ENCODE measurements around the gene LAMC3. TPM values are rescaled to one million over a fixed set of nuclear protein-coding genes. Genes with fewer than 3 reads are reported as not detected.

The LAMC3 gene
- polyA plus RNA-seq, 1 of the 3 experiments (the other 2 are of a cell fraction): 0.07 TPM

DNA sequence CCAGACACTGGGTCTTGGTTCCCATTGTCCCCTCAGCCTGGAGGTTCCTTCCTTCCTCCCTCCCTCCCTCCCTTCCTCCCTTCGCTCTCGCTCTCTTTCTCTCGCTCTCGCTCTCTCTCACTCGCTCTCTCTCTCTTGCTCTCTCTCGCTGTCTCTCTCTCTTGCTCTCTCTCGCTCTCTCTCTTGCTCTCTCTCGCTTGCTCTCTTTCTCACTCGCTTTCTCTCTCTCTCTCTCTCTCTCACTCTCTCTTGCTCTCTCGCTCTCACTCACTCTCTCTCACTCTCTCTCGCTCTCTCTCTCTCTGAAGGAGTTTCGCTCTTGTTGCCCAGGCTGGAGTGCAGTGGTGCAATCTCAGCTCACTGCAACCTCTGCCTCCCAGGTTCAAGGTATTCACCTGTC, 23.4 kb downstream of the LAMC3 start (continued):
- TF ChIP-seq, protein P1, sequence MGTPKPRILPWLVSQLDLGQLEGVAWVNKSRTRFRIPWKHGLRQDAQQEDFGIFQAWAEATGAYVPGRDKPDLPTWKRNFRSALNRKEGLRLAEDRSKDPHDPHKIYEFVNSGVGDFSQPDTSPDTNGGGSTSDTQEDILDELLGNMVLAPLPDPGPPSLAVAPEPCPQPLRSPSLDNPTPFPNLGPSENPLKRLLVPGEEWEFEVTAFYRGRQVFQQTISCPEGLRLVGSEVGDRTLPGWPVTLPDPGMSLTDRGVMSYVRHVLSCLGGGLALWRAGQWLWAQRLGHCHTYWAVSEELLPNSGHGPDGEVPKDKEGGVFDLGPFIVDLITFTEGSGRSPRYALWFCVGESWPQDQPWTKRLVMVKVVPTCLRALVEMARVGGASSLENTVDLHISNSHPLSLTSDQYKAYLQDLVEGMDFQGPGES (IDR thresholded peaks at IDR 0.05; ENCODE audit: low read depth, low read length): no peak
- TF ChIP-seq RCOR1 (IDR thresholded peaks at IDR 0.05; ENCODE audit: low read length) (no peak), TEAD4 (IDR thresholded peaks at IDR 0.05; ENCODE audit: borderline replicate concordance, insufficient read depth) (no peak), JUND (IDR thresholded peaks at IDR 0.05) (no peak), NFIC (IDR thresholded peaks at IDR 0.05; ENCODE audit: borderline replicate concordance) (no peak), GATA2 (CRISPR knock-in tag; IDR thresholded peaks at IDR 0.05) (no peak), YY1 (IDR thresholded peaks at IDR 0.05; ENCODE audit: low read depth) (no peak), EZH2phosphoT487 (IDR thresholded peaks at IDR 0.05; ENCODE audit: borderline replicate concordance, low read depth) (no peak), EP300 (IDR thresholded peaks at IDR 0.05; ENCODE audit: borderline replicate concordance in 1 of 2, low read depth in 1 of 2, low read length in 1 of 2) (no peak)

DNA sequence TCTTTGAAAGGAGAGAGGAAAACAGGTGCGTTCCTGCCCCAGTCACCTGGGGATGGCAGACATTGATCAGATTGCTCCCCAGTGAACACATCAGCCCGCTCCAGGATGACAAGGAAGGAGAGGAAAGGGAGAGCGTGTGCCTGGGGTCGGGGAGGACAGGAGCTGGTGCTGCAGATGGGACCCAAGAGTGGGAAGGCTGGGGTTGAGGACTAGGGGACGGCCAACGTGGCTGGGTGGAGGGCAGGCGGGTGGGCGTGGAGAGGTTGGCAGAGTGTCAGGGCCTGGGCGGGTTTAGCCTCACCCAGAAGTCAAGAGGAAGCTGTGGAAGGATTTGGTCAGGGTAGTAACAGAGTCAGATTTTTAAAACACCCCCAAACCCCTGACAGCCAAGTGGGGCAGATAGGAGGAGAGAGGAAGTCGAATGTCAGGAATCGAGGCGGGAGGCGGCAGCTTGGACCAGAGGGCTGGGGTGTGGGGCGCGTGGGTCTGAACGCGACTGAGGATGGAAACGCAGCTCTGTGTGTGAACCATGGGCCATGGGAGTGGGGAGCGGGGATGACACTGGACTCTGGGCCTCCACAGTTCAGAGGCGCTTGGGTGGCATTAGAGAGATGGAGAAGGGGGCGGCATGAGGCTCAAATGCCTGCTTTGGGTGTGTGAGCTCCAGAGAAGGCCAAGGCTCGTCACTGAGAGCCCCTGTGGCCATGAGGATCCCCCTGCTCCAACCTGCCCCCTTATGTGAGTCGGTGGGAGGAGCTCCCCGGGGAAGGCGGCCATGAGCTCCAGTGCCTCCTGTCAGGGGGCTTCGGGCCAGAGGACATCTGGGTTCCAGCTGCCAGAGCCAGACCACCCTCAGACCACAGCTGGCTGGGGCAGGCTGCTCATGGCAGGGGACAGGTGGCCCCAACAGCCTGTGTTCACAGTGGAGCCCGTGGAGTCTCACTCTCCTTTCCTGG, 24.6 kb downstream of the LAMC3 start:
- WGBS (ENCODE audit: low lambda C conversion rate): 73% methylated on average over 22 of the region's 27 CpGs
- H2AFZ ChIP-seq (ENCODE audit: low read depth): no peak overlapping the region
- no peak overlapping the region for H3K4me2 ChIP-seq
- peaks cover 0 to 18% of the 10 kb centered on the region in 2 experiments; a peak in 1 of 4 replicates for H3K4me1 ChIP-seq (ENCODE audit: control insufficient read depth in 1 of 2, insufficient read depth in 2 of 2, low read depth in 1 of 2, low read length in 1 of 2)
- ChIA-PET CTCF (interaction anchor here (0.7 to 1.8 kb wide), 7 partner anchors 13 to 332 kb away, joined by 3 to 19 read pairs (median 3); no protein-coding TSS in a partner anchor), POLR2A (no interaction called here)
- no peaks in the 10 kb centered on the region for H4K20me1 ChIP-seq (ENCODE audit: insufficient read depth)
- no peak for TF ChIP-seq NFIC (IDR thresholded peaks at IDR 0.05; ENCODE audit: borderline replicate concordance)
- TF ChIP-seq FOSL2 (IDR thresholded peaks at IDR 0.05; ENCODE audit: borderline replicate concordance, low read depth): no peak
- TF ChIP-seq, protein P2, sequence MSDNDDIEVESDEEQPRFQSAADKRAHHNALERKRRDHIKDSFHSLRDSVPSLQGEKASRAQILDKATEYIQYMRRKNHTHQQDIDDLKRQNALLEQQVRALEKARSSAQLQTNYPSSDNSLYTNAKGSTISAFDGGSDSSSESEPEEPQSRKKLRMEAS (IDR thresholded peaks at IDR 0.05; ENCODE audit: low read depth): no peak
- TF ChIP-seq TAF1 (IDR thresholded peaks at IDR 0.05; ENCODE audit: borderline replicate concordance, low read depth, low read length): no peak
- TF ChIP-seq JUND (IDR thresholded peaks at IDR 0.05): no peak
- TF ChIP-seq GATA2 (CRISPR knock-in tag; IDR thresholded peaks at IDR 0.05): no peak
- no peak for TF ChIP-seq RCOR1 (IDR thresholded peaks at IDR 0.05; ENCODE audit: low read length)
- TF ChIP-seq SMC3 (IDR thresholded peaks at IDR 0.05; ENCODE audit: low read depth, low read length): no peak
- TF ChIP-seq NRF1 (IDR thresholded peaks at IDR 0.05; ENCODE audit: low read depth, low read length): no peak
- TF ChIP-seq, protein P3, sequence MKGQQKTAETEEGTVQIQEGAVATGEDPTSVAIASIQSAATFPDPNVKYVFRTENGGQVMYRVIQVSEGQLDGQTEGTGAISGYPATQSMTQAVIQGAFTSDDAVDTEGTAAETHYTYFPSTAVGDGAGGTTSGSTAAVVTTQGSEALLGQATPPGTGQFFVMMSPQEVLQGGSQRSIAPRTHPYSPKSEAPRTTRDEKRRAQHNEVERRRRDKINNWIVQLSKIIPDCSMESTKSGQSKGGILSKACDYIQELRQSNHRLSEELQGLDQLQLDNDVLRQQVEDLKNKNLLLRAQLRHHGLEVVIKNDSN (IDR thresholded peaks at IDR 0.05; ENCODE audit: borderline replicate concordance, low read depth): no peak
- TF ChIP-seq, protein P4, sequence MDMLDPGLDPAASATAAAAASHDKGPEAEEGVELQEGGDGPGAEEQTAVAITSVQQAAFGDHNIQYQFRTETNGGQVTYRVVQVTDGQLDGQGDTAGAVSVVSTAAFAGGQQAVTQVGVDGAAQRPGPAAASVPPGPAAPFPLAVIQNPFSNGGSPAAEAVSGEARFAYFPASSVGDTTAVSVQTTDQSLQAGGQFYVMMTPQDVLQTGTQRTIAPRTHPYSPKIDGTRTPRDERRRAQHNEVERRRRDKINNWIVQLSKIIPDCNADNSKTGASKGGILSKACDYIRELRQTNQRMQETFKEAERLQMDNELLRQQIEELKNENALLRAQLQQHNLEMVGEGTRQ (IDR thresholded peaks at IDR 0.05; ENCODE audit: borderline replicate concordance, low read depth, low read length): no peak
- no peak for TF ChIP-seq RFX5 (IDR thresholded peaks at IDR 0.05; ENCODE audit: low read length)
- no peaks in the 10 kb centered on the region for H3K79me2 ChIP-seq (ENCODE audit: insufficient read depth)
- no peaks in the 10 kb centered on the region for H3F3A ChIP-seq (replicated peaks; ENCODE audit: insufficient read depth)
- DNase-seq: no peak
- no peaks in the 10 kb centered on the region for H3K36me3 ChIP-seq (replicated peaks in 1 of 2; ENCODE audit: control insufficient read depth in 1 of 2, insufficient read depth in 2 of 2, low read length in 1 of 2)
- H3K27me3 ChIP-seq (ENCODE audit: insufficient read depth): 0 out of 2 replicates have a peak, but pooled peaks cover 5% of the 10 kb centered on the region
- no peak overlapping the region for H3K9ac ChIP-seq
- H3K9me3 ChIP-seq: no peaks in the 10 kb centered on the region
- H3K9me2 ChIP-seq: no peaks in the 10 kb centered on the region
- H3K4me3 ChIP-seq (ENCODE audit: low read depth in 2 of 2, low read length in 1 of 2): no peak overlapping the region
- no peak overlapping the region for H3K27ac ChIP-seq (ENCODE audit: low read depth in 2 of 2, low read length in 1 of 2)

Measured in SK-N-SH (cell line).